ENCODE data around the gene INTS7. TPM values are rescaled to one million over a fixed set of nuclear protein-coding genes. Genes with fewer than 3 reads are reported as not detected.

The INTS7 gene
- total RNA-seq, 1 experiment from 2014 or later = 21.7 TPM

- TF ChIP-seq SP1 (IDR thresholded peaks at IDR 0.05; ENCODE audit: low read depth) = peak; percentile 54; the same call in 1 of the 2 replicates
- no peak for TF ChIP-seq ZBTB33 (IDR thresholded peaks at IDR 0.05; ENCODE audit: extremely low read depth, insufficient replicate concordance, low read length)
- peak; percentile 79 for TF ChIP-seq JUND (IDR thresholded peaks at IDR 0.05)
- TF ChIP-seq SIN3A (IDR thresholded peaks at IDR 0.05; ENCODE audit: low read depth) = no peak
- no peak for TF ChIP-seq EZH2phosphoT487 (IDR thresholded peaks at IDR 0.05; ENCODE audit: borderline replicate concordance)
- no peak for TF ChIP-seq EZH2 (IDR thresholded peaks at IDR 0.05)
- TF ChIP-seq, protein P1, sequence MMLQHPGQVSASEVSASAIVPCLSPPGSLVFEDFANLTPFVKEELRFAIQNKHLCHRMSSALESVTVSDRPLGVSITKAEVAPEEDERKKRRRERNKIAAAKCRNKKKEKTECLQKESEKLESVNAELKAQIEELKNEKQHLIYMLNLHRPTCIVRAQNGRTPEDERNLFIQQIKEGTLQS (IDR thresholded peaks at IDR 0.05) = no peak
- TF ChIP-seq POLR2A (IDR thresholded peaks at IDR 0.05; ENCODE audit: borderline replicate concordance, extremely low read depth, insufficient read depth, insufficient read length) = no peak
- TF ChIP-seq POLR2AphosphoS5 (IDR thresholded peaks at IDR 0.05; ENCODE audit: low read depth, low read length) = 0 out of 2 replicates have a peak, but pooled peaks have one; percentile 21
- no peak for TF ChIP-seq TCF7L2 (IDR thresholded peaks at IDR 0.05; ENCODE audit: borderline replicate concordance, extremely low read depth, insufficient read depth, insufficient read length)
- no peak for TF ChIP-seq YY1 (IDR thresholded peaks at IDR 0.05; ENCODE audit: extremely low read depth, insufficient replicate concordance, low read depth, low read length)
- TF ChIP-seq CTCF (IDR thresholded peaks at IDR 0.05 in 2 of 3, conservative IDR thresholded peaks at IDR 0.05 in 1 of 3; ENCODE audit: borderline replicate concordance in 1 of 3, insufficient read depth in 1 of 3, low read depth in 2 of 3, low read length in 2 of 3) = no peak
Observed at GRCh38 chr1:211951856-211952255, 83.5 kb downstream of the INTS7 start (continued).
